Transverse colon (tissue), 4 donors: Measurements from ENCODE around the gene SLC6A15.

Source experiments
- CTCF ChIP-seq, 5 experiments: fragments of 200-600 bp in 3 of 5; fragments of 450-650 bp in 2 of 5; sonication (generic) in 3 of 5; IDR thresholded peaks; 1 replicate in 2 of 5; 2 replicates in 3 of 5; pipeline ENCODE4 v1.5.1; 2016 to 2017; ENCODE audit warnings: antibody characterized with exemption in 5 of 5, inconsistent platforms in 3 of 5, mild to moderate bottlenecking in 2 of 5, moderate library complexity in 1 of 5
- EP300 ChIP-seq: sonication (generic); formaldehyde crosslinking; IDR thresholded peaks from one replicate; pipeline ENCODE4 v1.6.1; 2017; ENCODE audit warnings: antibody characterized with exemption, low read depth
- POLR2A ChIP-seq: fragments of 450-650 bp; IDR thresholded peaks from one replicate; pipeline ENCODE4 v1.6.1; 2016; ENCODE audit warnings: antibody characterized with exemption, mild to moderate bottlenecking, moderate library complexity
- POLR2AphosphoS5 ChIP-seq, 3 donors: sonication (generic); formaldehyde crosslinking; IDR thresholded peaks; one replicate each; pipeline ENCODE4 v1.6.1; 2016; ENCODE audit warnings: antibody characterized with exemption in 3 of 3

GRCh38 chr12:84814664-84815245 is 97.8 kb downstream of the SLC6A15 start:
- no peak for TF ChIP-seq POLR2AphosphoS5 (IDR thresholded peaks at IDR 0.05)
- no peak for TF ChIP-seq CTCF (IDR thresholded peaks at IDR 0.05)
- TF ChIP-seq POLR2A: no peak
- no peak for TF ChIP-seq EP300
